Activated naive CD4-positive, alpha-beta T cell treated with anti-CD3 and anti-CD28 coated beads, Interleukin-2, amount 50 U/mL, for 24 hours (primary cell): Measurements from ENCODE around the gene POLR2B.
"Not testable (repeated sequence)": the region's sequence is repeated elsewhere in the genome, so short reads cannot be mapped to it uniquely, and the experiment has no call there.

Experiments used
- H3K27ac Mint-ChIP-seq: one replicate; pipeline ENCODE4 v1.8.0; 2021; ENCODE audit warnings: mild to moderate bottlenecking, mixed read lengths
- H3K27me3 Mint-ChIP-seq: one replicate; pipeline ENCODE4 v1.8.0; 2021; ENCODE audit warnings: mixed read lengths
- H3K36me3 Mint-ChIP-seq: one replicate; pipeline ENCODE4 v1.8.0; 2021; ENCODE audit warnings: mixed read lengths
- H3K4me1 Mint-ChIP-seq: one replicate; pipeline ENCODE4 v1.8.0; 2021; ENCODE audit warnings: mixed read lengths
- H3K4me3 Mint-ChIP-seq: one replicate; pipeline ENCODE4 v1.8.0; 2021; ENCODE audit warnings: mild to moderate bottlenecking, mixed read lengths
- H3K9me3 Mint-ChIP-seq: one replicate; pipeline ENCODE4 v1.8.0; 2021; ENCODE audit warnings: mixed read lengths

The POLR2B gene

GRCh38 chr4:56978750-56979303, at the start of gene POLR2B:
Gene POLR2B, plus strand, starts transcription at chr4:56978896. Its CDS starts 90 bp downstream, at chr4:56978986.
- peaks cover 10% of the 10 kb centered on the region for H3K36me3 Mint-ChIP-seq
- no peaks in the 10 kb centered on the region for H3K27me3 Mint-ChIP-seq
- peak within 1 kb of the TSS; percentile 100 for H3K4me3 Mint-ChIP-seq
- H3K4me1 Mint-ChIP-seq: peaks cover 43% of the 10 kb centered on the region
- peaks cover 2% of the 10 kb centered on the region for H3K9me3 Mint-ChIP-seq
- peak within 1 kb of the TSS; percentile 98 for H3K27ac Mint-ChIP-seq

DNA sequence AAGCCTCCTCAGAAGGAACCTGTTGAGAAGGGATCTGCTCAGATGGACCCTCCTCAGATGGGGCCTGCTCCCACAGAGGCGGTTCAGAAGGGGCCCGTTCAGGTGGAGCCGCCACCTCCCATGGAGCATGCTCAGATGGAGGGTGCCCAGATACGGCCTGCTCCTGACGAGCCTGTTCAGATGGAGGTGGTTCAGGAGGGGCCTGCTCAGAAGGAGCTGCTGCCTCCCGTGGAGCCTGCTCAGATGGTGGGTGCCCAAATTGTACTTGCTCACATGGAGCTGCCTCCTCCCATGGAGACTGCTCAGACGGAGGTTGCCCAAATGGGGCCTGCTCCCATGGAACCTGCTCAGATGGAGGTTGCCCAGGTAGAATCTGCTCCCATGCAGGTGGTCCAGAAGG, 48.1 kb upstream of the POLR2B start:
- Mint-ChIP-seq H3K27me3 (no peaks in the 10 kb centered on the region), H3K9me3 (no peaks in the 10 kb centered on the region), H3K27ac (no peak overlapping the region), H3K4me1 (peaks cover 45% of the 10 kb centered on the region), H3K36me3 (peaks cover 22% of the 10 kb centered on the region), H3K4me3 (no peak overlapping the region)

DNA sequence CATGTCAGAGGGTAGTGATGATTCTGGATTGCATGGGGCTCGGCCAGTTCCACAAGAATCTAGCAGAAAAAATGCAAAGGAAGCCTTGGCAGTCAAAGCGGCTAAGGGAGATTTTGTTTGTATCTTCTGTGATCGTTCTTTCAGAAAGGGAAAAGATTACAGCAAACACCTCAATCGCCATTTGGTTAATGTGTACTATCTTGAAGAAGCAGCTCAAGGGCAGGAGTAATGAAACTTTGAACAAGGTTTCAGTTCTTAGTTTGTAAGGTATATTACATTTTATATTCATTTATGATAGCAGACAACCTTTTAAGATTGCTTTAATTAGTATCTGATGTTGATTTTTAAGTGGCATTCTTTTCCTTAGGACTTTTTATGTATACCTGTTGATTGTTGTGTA, 46.8 kb upstream of the POLR2B start:
- no peaks in the 10 kb centered on the region for H3K9me3 Mint-ChIP-seq
- H3K4me3 Mint-ChIP-seq: no peak overlapping the region
- peaks cover 45% of the 10 kb centered on the region for H3K4me1 Mint-ChIP-seq
- H3K27me3 Mint-ChIP-seq: no peaks in the 10 kb centered on the region
- H3K27ac Mint-ChIP-seq: peak overlapping the region; percentile 17
- H3K36me3 Mint-ChIP-seq: peaks cover 20% of the 10 kb centered on the region

DNA sequence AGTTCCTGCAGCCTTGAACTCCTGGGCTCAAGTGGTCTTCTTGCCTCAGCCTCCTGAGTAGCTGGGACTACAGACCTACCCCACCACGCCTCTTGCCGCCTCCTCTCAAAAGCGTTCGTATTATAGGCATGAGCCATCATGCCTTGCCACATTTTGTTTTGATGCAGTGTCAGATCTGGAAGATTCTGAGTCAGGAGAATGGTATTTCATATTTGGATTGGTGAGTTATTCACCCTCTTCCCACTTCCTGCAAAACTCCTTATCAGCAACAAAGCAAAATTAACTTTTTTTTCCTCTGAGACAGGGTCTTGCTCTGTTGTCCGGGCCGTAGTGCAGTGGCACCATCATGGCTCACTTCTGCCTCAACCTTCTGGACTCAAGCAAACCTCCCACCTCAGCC, 41.4 kb upstream of the POLR2B start:
- no peak overlapping the region for H3K27ac Mint-ChIP-seq
- peaks cover 25% of the 10 kb centered on the region for H3K4me1 Mint-ChIP-seq
- H3K4me3 Mint-ChIP-seq: no peak overlapping the region
- H3K36me3 Mint-ChIP-seq: peaks cover 11% of the 10 kb centered on the region
- H3K27me3 Mint-ChIP-seq: no peaks in the 10 kb centered on the region
- no peaks in the 10 kb centered on the region for H3K9me3 Mint-ChIP-seq

GRCh38 chr4:56939826-56940225, 38.9 kb upstream of the POLR2B start:
- H3K27me3 Mint-ChIP-seq, H3K36me3 Mint-ChIP-seq, H3K4me1 Mint-ChIP-seq, H3K27ac Mint-ChIP-seq, H3K9me3 Mint-ChIP-seq, H3K4me3 Mint-ChIP-seq: not testable (repeated sequence)

DNA sequence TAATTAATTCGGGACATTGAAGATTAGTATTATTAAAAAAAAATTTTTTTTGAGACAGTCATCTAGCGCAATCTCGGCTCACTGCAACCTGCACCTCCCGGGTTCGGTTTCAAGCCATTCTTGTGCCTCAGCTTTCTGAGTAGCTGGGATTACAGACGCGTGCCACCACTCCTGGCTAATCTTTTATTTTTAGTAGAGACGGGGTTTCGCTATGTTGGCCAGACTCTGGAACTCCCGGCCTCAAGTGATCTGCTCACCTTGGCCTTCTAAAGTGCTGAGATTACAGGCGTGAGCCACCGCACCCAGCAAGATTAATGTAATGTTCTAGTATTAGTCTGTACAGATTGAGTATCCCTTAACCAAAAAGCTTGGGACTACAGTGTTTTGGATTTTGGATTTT, 38.3 kb upstream of the POLR2B start:
- H3K27ac Mint-ChIP-seq: no peak overlapping the region
- peaks cover 9% of the 10 kb centered on the region for H3K36me3 Mint-ChIP-seq
- H3K4me3 Mint-ChIP-seq: no peak overlapping the region
- H3K4me1 Mint-ChIP-seq: peaks cover 7% of the 10 kb centered on the region
- no peaks in the 10 kb centered on the region for H3K27me3 Mint-ChIP-seq
- H3K9me3 Mint-ChIP-seq: no peaks in the 10 kb centered on the region

DNA sequence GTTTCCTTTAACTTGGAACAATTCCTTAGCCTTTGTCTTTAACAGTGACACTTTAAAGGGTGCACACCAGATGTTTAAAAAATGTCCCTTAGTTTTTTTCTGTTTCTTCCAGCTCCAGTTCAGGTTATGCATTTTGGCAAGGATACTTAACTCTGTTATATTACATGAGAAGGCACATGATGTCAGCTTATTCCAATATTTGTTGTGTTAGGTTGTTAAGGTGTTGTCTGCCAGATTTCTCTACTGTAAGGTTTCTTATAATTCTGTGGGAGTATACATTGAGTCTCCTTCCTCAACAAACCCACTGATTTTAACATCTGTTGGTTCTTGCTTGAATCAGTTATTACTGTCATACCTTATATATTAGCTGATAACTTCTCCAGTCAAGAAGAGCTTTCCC, 37.7 kb upstream of the POLR2B start:
- no peaks in the 10 kb centered on the region for H3K27me3 Mint-ChIP-seq
- no peaks in the 10 kb centered on the region for H3K9me3 Mint-ChIP-seq
- peaks cover 7% of the 10 kb centered on the region for H3K4me1 Mint-ChIP-seq
- no peak overlapping the region for H3K4me3 Mint-ChIP-seq
- peaks cover 9% of the 10 kb centered on the region for H3K36me3 Mint-ChIP-seq
- H3K27ac Mint-ChIP-seq: no peak overlapping the region

- H3K4me3 Mint-ChIP-seq: no peak overlapping the region
- H3K36me3 Mint-ChIP-seq: peaks cover 9% of the 10 kb centered on the region
- no peaks in the 10 kb centered on the region for H3K27me3 Mint-ChIP-seq
- no peak overlapping the region for H3K27ac Mint-ChIP-seq
- H3K4me1 Mint-ChIP-seq: peaks cover 7% of the 10 kb centered on the region
- no peaks in the 10 kb centered on the region for H3K9me3 Mint-ChIP-seq
Observed at GRCh38 chr4:56941403-56941802, 37.3 kb upstream of the POLR2B start.

DNA sequence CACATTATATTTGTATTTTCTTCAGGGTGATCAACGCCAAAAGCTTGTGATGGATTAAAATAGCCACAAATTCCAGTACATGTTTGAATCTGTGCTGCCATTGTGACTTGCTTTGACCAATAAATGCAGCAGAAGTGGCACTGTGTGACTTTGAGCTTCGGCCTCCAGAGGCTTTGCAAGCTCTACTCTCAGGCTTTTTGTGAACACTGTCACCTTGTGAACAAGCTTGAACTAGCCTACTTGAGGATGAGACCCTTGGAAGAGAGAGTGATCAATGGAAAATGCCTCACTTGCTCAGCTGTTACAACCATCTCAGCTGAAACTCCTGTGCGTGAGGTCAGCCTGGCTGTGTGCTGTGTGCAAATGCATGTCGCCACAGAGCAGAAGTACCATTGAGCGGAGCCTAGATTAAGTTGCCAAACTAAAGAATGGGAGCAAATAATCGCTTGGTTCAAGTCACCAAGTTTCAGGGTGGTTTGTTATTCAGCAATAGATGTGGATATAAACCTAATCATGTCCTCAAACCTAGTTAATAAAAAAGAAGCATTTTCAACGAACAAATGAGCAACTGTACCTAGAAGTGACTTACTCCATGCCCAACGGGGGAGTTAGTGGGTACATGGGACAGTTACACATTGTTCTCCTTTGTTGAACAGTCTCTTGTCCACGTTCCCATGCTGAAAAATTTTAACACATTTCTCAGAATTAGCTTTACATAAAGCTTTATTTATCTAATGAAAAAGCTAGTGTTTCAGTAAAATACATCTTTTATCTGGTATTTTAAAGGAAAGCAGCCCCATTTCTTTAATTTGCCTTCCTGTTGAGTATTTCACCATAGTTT, 24.8 kb upstream of the POLR2B start:
- no peak overlapping the region for H3K27ac Mint-ChIP-seq

DNA sequence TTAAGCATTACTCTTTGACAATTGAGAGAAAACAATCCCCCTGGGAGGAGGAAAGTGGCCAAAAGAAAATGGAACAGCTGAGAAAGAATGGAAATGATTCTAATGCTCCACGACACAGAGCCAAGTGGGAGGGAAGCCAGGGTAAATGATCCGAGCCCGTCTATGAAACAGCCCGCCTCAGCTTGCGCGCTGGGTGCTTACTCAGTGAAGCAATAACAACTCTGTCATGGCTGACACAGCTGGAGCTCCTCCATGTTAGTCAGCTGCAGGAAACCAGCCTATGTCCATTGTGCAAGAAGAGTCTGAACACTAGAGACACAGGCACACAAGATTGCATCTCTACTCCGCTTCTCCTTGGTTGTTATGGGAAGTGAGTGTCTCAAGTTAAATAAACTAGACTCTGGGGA, 20.6 kb upstream of the POLR2B start:
- H3K4me3 Mint-ChIP-seq: no peak overlapping the region
- H3K27ac Mint-ChIP-seq: no peak overlapping the region
- H3K9me3 Mint-ChIP-seq: no peaks in the 10 kb centered on the region
- H3K36me3 Mint-ChIP-seq: peaks cover 6% of the 10 kb centered on the region
- H3K27me3 Mint-ChIP-seq: no peaks in the 10 kb centered on the region
- H3K4me1 Mint-ChIP-seq: no peaks in the 10 kb centered on the region

More for the DNA sequence above, 24.8 kb upstream of the POLR2B start:
- H3K4me1 Mint-ChIP-seq: no peaks in the 10 kb centered on the region
- no peak overlapping the region for H3K4me3 Mint-ChIP-seq
- no peaks in the 10 kb centered on the region for H3K9me3 Mint-ChIP-seq
- H3K27me3 Mint-ChIP-seq: no peaks in the 10 kb centered on the region
- H3K36me3 Mint-ChIP-seq: no peaks in the 10 kb centered on the region

GRCh38 chr4:56959100-56959499, 19.6 kb upstream of the POLR2B start:
- Mint-ChIP-seq H3K9me3 (no peaks in the 10 kb centered on the region), H3K36me3 (peaks cover 8% of the 10 kb centered on the region), H3K4me3 (no peak overlapping the region), H3K27ac (no peak overlapping the region), H3K4me1 (no peaks in the 10 kb centered on the region), H3K27me3 (no peaks in the 10 kb centered on the region)

DNA sequence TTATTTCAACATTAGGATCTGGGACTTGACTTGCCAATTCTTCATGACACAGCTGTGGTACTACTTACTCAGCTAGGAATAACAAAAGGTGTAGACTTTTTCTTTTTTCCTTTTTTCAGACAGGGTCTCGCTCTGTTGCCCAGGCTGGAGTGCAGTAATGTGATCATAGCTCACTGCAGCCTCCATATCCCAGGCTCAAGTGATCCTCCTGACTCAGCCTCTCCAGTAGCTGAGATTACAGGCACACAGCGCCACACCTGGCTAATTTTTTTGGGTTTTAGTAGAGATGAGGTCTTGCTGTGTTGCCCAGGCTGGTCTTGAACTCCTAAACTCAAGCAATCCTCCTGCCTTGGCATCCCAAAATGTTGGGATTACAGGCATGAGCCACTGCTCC, 17.6 kb upstream of the POLR2B start:
- no peaks in the 10 kb centered on the region for H3K27me3 Mint-ChIP-seq
- no peak overlapping the region for H3K4me3 Mint-ChIP-seq
- peaks cover 8% of the 10 kb centered on the region for H3K36me3 Mint-ChIP-seq
- no peaks in the 10 kb centered on the region for H3K9me3 Mint-ChIP-seq
- H3K27ac Mint-ChIP-seq: no peak overlapping the region
- H3K4me1 Mint-ChIP-seq: no peaks in the 10 kb centered on the region

DNA sequence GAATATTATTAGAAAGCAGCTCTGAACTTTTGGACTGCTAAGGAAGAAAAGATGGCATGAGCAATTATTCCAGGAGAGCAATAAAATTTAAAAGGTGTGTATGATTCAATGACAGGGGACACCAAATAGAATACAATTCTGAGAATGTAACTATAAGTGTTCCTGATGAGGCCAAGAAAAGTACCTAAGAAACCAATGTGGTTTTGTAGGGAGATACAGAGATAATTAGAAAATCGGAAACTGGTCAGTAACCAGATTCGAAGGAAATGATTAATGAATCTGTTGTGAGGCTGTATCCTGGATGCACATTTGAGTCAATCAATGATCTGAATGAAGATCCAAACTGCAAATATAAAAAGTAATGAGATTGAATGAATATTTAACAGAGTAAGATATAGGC, 7.3 kb upstream of the POLR2B start:
- Mint-ChIP-seq H3K27ac (peak overlapping the region; percentile 37), H3K27me3 (no peaks in the 10 kb centered on the region), H3K4me3 (no peak overlapping the region), H3K4me1 (peaks cover 38% of the 10 kb centered on the region), H3K9me3 (peaks cover 5% of the 10 kb centered on the region), H3K36me3 (peaks cover 29% of the 10 kb centered on the region)

- Mint-ChIP-seq H3K27ac (peak overlapping the region; percentile 71), H3K36me3 (peaks cover 26% of the 10 kb centered on the region)
Observed at GRCh38 chr4:56972389-56972788, 6.3 kb upstream of the POLR2B start.

GRCh38 chr4:56972809-56973208, 5.9 kb upstream of the POLR2B start:
- Mint-ChIP-seq H3K4me1 (peaks cover 40% of the 10 kb centered on the region), H3K27me3 (no peaks in the 10 kb centered on the region), H3K36me3 (peaks cover 26% of the 10 kb centered on the region), H3K4me3 (peak overlapping the region; percentile 15), H3K27ac (peak overlapping the region; percentile 71), H3K9me3 (peaks cover 5% of the 10 kb centered on the region)

More at GRCh38 chr4:56972389-56972788, 6.3 kb upstream of the POLR2B start:
- Mint-ChIP-seq H3K9me3 (peaks cover 5% of the 10 kb centered on the region), H3K4me3 (peak overlapping the region; percentile 41), H3K27me3 (no peaks in the 10 kb centered on the region), H3K4me1 (peaks cover 40% of the 10 kb centered on the region)

DNA sequence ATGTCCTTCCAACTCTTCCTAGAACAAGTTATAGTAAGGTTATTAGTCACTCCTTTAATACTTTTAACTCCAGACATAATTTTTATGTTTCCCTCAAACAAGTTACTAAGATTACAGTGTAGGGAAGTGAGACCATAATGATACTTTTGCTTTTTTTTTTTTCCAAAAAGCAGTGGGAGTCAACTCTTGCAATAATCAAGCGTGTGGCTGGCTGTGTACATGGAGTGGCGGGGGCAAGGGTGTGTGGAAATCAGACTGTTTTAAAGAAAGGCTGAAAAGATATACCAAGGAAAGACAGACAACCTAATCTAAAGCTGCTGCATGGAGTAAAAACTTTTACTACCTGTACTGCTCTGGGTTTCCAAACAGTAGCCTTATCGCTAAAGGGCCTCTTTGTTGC, 5.4 kb upstream of the POLR2B start:
- peak overlapping the region; percentile 15 for H3K4me3 Mint-ChIP-seq
- no peaks in the 10 kb centered on the region for H3K27me3 Mint-ChIP-seq
- peaks cover 40% of the 10 kb centered on the region for H3K4me1 Mint-ChIP-seq
- peak overlapping the region; percentile 8 for H3K27ac Mint-ChIP-seq
- H3K36me3 Mint-ChIP-seq: peaks cover 26% of the 10 kb centered on the region
- H3K9me3 Mint-ChIP-seq: peaks cover 5% of the 10 kb centered on the region
